GM21447 (cell line): ENCODE data around the gene TRPC4AP.

ENCODE experiments used
- ATAC-seq: cut with Tn5 transposase; IDR thresholded peaks from one replicate; pipeline ENCODE4 v1.9.1; 2021; ENCODE audit not compliant: unreplicated experiment

Gene TRPC4AP

GRCh38 chr20:35017099-35017835, 75.3 kb downstream of the TRPC4AP start:
- no peak for ATAC-seq

- no peak for ATAC-seq
These were observed 76.8 kb downstream of the TRPC4AP start for GRCh38 chr20:35015863-35016193.

DNA sequence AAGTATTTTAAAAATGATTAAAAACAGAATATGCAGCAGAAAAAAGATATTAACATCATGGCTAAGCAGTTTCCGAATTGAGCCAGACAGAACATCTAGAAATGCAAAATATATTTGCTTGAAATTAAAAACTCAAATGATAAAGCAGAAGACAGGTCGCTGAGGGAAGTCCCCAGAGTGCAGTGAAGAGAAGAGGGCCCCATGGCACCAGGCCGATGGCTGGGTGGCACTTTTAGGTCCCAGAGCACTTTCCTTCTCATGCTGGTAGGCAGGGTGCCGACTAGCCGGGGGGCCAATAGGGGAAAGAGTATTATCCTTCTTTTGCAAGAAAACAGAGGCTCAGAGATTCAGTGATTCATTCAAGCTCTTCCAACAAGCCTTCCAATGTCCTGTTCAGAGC, 78.1 kb downstream of the TRPC4AP start:
- no peak for ATAC-seq

DNA sequence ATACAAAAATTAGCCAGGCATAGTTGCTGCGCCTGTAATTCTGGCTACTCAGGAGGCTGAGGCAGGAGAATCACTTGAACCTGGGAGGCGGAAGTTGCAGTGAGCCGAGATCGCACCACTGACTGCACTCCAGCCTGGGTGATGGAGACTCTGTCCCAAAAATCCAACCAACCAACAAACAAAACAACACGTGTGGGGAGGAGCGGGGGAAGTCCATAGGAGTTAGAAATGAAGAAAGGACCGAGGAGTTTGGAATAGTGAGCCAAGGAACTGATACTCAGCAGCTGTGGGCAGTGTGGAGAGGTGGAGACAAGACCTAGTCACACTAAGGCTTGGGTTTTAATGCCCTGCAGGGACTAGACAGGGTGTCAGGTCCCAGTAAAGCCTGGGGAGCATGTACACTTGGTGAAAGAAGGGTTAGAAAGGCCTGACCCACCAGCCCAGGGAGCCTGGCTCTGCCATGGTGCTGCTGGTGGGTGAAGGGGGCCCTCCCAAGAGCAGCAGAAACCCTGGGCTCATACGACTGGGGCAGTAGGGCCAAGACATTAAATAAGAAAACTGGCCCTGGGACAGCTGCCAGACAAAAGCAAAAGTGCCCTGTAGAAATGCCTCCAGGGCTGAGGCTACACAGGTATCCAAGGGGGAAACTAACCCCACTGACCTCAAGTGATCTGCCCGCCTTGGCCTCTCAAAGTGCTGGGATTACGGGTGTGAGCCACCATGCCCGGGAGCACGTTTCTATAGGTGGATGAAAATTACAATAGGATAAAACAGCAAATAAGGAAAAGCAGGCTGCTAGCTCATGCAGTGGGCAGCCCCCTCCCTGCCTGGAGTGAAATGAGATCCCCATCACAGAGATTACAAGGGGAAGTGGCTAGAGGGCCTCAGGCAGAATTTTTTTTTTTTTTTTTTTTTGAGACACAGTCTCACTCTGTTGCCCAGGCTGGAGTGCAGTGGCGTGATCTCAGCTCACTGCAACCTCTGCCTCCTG, 78.9 kb downstream of the TRPC4AP start:
- ATAC-seq, result no peak

- ATAC-seq, result no peak
These were observed 80.2 kb downstream of the TRPC4AP start for GRCh38 chr20:35012227-35013069.

DNA sequence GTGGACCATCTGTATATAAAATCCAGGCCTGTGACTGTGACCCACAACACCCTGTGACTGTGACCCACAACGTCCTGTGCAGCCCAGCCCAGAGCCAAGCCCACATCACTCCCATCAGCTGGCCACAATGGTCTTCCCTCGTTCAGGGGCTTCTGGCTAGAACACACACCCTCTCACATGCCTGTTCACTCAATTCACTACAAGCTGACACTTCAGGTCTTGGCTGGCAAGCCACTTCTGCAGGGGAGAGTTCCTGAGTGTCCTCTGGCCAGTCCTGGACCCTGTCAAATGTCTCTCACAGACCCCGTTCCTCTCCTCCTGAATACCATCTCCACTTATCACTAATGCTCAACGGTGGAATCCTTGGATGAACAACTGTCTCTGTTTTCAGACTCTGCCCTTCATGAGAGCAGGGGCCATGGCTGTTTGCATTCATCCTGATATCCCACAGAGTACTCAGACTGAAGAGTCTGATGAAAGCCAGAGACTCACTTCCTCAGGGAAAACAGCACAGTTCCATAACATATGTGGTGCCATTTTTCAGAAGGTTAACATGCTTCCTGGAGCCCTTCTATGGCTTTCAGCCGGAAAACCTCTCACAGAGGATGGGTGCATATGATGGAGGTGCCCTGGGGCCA, 80.9 kb downstream of the TRPC4AP start:
- no peak for ATAC-seq

DNA sequence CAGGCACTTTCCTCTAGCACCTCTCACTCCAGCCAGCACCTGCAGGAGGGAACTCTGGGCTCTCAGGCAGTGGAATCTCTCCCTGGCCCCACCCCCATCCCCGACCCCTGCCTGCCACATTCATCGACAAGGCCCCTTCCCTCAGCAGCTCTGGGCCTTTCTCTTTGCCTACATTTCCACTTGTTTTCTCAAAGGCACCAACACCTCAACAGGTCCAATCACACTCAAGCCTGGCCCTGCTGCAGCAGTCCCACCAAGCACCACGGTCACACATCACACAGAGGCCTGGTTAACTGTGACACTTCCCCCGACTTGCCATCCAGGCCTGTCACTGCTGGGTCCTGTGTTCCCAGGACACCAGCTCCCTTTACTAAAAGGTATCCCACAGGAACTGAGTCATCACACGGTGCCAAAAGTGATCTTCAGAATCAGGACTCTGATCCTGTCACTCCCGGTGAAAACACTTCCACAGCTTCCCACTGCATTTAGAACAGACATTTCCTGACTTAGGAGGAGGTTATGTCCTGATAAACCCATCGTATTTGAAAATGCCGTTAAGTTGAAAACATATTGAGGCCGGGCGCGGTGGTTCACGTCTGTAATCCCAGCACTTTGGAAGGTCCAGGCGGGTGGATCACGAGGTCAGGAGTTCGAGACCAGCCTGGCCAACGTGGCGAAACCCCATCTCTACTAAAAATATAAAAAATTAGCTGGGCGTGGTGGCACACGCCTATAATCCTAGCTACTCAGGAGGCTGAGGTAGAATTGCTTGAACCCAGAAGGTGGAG, 82.0 kb downstream of the TRPC4AP start:
- no peak for ATAC-seq

GRCh38 chr20:35009665-35010328, 82.8 kb downstream of the TRPC4AP start:
- no peak for ATAC-seq

- ATAC-seq, result no peak
These were observed 83.9 kb downstream of the TRPC4AP start for GRCh38 chr20:35008411-35009342.

DNA sequence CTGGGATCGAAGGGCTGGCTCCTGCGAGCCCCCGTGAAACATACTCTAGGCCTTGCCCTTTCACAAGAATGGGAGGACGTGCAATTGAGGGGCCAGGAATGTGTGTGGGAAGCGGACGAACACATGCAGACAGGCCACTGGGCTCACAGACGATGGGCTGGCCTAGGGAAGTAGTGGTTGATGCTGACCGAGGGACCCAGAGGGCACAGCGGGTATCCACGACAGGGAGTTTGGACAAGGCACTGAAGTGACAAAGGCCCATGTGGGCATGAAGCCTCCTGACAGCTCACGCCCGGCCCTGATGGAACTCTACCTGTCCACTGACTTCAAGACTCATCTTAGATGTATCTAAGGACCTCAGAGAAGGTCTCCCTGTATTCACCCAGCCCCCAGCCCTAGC, 84.7 kb downstream of the TRPC4AP start:
- ATAC-seq, result no peak

DNA sequence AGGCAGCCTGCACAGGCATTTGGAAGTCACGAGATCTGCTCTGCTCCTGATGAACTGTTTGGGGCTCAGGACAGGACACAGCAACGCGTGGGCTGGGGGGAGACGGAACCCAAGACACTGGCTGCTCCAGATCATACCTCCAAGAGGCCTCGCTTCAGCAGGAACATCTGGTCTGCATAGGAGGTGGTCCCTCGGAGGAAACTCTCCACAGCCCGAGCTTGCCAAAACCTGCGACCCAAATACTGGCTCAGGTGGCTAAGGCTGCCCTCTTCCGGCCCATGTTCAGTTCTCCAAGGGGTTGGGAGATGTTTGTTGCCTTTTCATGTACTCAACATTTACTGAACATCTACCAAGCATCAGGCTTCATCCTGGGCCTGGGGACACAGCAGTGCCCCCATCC, 85.2 kb downstream of the TRPC4AP start:
- no peak for ATAC-seq

DNA sequence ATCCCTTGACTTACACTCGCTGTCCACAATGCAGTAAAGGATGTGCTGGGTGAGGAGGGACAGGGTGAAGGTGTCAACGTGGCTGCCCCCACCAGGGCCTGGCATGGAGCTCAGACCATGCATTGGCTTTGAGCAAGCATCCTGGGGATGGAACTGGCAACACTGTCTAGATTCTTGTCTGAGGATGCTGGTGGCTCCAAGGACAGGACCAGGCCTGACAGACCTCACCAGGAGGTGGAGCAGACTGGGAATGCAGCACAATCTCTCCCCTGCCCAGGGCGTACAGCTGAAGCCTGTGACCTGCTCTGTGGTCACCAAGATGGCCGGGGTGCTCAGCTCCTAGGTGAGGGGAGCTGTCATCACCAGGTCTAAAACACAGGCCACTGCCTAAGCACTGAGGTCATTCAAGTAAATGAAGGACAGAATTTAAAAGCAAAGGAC, 86.1 kb downstream of the TRPC4AP start:
- no peak for ATAC-seq

- ATAC-seq, result no peak
These were observed 86.6 kb downstream of the TRPC4AP start for GRCh38 chr20:35006009-35006408.

DNA sequence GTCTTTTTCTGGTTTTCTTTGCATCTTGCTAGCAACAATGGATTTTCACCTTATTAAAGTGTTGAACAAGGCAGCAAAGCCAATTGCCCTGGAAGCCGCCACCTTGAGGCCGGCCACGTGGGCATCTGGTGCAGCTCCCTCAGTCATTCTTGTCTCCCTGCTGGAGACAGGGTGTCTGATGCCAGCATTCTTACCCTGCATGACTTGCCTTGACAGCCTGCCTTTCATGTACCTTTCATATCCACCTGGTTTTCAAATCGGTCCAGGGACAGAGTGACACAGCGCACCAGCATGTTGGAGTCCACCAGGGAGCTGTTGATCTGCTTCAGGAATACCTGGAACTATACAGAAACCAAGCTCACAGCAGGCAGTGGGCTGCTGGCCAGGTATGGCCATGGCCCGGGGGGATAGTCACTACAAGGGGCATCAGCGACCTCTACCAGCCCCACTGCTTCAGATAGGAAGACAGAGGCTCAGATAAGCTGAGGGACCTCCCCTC, 87.1 kb downstream of the TRPC4AP start:
- no peak for ATAC-seq

GRCh38 chr20:35004749-35005462, 87.7 kb downstream of the TRPC4AP start:
- ATAC-seq, result no peak

- no peak for ATAC-seq
These were observed 88.4 kb downstream of the TRPC4AP start for GRCh38 chr20:35004051-35004725.
